PFSK-1 (cell line): ENCODE measurements around the gene MAMLD1.

Experiments used
- FOXP2 ChIP-seq: optimal IDR thresholded peaks from 2 replicates; pipeline ENCODE3; 2011; ENCODE audit warnings: borderline replicate concordance, control low read depth, inconsistent platforms; ENCODE audit not compliant: insufficient read depth; ENCODE audit errors: extremely low read length, extremely low read depth
- POLR2AphosphoS5 ChIP-seq: IDR thresholded peaks from 2 replicates; pipeline ENCODE4 v1.6.1; 2012; ENCODE audit warnings: low read depth, mild to moderate bottlenecking, control low read depth, low read length, moderate library complexity
- REST ChIP-seq, 2 experiments: IDR thresholded peaks; 2 replicates each; pipeline versions ENCODE4 v1.6.1 to v1.8.0; 2011 to 2012; ENCODE audit warnings: low read depth in 2 of 2, low read length in 2 of 2, control low read depth in 1 of 2, inconsistent platforms in 1 of 2, mild to moderate bottlenecking in 1 of 2, moderate library complexity in 1 of 2; ENCODE audit not compliant: insufficient read depth in 1 of 2
- SIN3A ChIP-seq: IDR thresholded peaks from 2 replicates; pipeline ENCODE4 v1.6.1; 2012; ENCODE audit warnings: mild to moderate bottlenecking, low read length, moderate library complexity, borderline replicate concordance; ENCODE audit not compliant: insufficient read depth
- TAF1 ChIP-seq: IDR thresholded peaks from 2 replicates; pipeline ENCODE4 v1.6.1; 2012; ENCODE audit warnings: low read length, control low read depth, borderline replicate concordance; ENCODE audit not compliant: insufficient read depth

Gene MAMLD1

GRCh38 chrX:150525061-150525919, 162.2 kb downstream of the MAMLD1 start:
- TF ChIP-seq POLR2AphosphoS5, result no peak
- no peak for TF ChIP-seq TAF1
- TF ChIP-seq SIN3A, result no peak
- no peak for TF ChIP-seq FOXP2
- TF ChIP-seq REST (IDR thresholded peaks at IDR 0.05; ENCODE audit: insufficient read depth in 1 of 2, low read depth in 2 of 2, low read length in 2 of 2), result no peak

- TF ChIP-seq TAF1 (no peak), FOXP2 (no peak), REST (IDR thresholded peaks at IDR 0.05; ENCODE audit: insufficient read depth in 1 of 2, low read depth in 2 of 2, low read length in 2 of 2) (no peak), SIN3A (no peak), POLR2AphosphoS5 (no peak)
Observed at GRCh38 chrX:150526692-150527091, 163.6 kb downstream of the MAMLD1 start.

- no peak for TF ChIP-seq REST (IDR thresholded peaks at IDR 0.05; ENCODE audit: insufficient read depth in 1 of 2, low read depth in 2 of 2, low read length in 2 of 2)
- TF ChIP-seq POLR2AphosphoS5, result no peak
- TF ChIP-seq SIN3A, result no peak
- TF ChIP-seq FOXP2, result no peak
- no peak for TF ChIP-seq TAF1
Observed at GRCh38 chrX:150527108-150527507, 164.0 kb downstream of the MAMLD1 start.

- no peak for TF ChIP-seq REST (IDR thresholded peaks at IDR 0.05; ENCODE audit: insufficient read depth in 1 of 2, low read depth in 2 of 2, low read length in 2 of 2)
- TF ChIP-seq FOXP2, result no peak
- TF ChIP-seq SIN3A, result no peak
- no peak for TF ChIP-seq TAF1
- no peak for TF ChIP-seq POLR2AphosphoS5
Observed at GRCh38 chrX:150529587-150529986, 166.5 kb downstream of the MAMLD1 start.

GRCh38 chrX:150530821-150531220, 167.7 kb downstream of the MAMLD1 start:
- TF ChIP-seq POLR2AphosphoS5 (no peak), SIN3A (no peak), FOXP2 (no peak), REST (IDR thresholded peaks at IDR 0.05; ENCODE audit: insufficient read depth in 1 of 2, low read depth in 2 of 2, low read length in 2 of 2) (no peak), TAF1 (no peak)
